NCI-H2029 (cell line): ENCODE results near the gene SLC25A24.
"Not testable (repeated sequence)": the region's sequence is repeated elsewhere in the genome, so short reads cannot be mapped to it uniquely, and the experiment has no call there.

Experiments
- DNase-seq: peaks from one replicate; lab custom pipeline; 2025; lab: John Stamatoyannopoulos, UW

SLC25A24 gene

DNA sequence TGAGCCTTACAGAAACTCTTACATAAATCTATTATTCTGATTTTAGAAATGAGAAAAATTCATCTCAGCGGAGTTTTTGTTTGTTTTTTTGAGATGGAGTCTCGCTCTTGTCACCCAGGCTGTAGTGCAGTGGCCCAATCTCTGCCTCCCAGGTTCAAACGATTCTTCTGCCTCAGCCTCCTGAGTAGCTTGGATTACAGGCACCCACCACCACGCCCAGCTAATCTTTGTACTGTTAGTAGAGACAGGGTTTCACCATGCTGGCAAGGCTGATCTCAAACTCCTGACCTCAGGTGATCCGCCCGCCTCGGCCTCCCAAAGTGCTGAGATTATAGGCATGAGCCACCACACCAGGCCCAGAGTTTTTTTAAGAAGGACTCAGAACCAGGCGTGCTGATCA, 60.6 kb downstream of the SLC25A24 start:
- DNase-seq, result not testable (repeated sequence)

GRCh38 chr1:108133148-108133547, 67.0 kb downstream of the SLC25A24 start:
- not testable (repeated sequence) for DNase-seq

DNA sequence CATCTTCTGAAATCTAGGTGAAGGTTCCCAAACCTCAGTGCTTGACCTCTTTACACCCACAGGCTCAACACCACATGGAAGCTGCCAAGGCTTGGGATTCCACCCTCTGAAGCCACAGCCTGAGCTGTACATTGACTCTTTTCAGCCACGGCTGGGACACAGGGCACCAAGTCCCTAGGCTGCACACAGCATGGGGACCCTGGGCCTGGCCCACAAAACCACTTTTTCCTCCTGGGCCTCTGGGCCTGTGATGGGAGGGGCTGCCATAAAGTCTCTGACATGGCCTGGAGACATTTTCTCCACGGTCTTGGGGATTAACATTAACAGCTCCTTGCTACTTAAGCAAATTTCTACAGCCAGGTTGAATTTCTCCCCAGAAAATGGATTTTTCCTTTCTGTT, 67.8 kb downstream of the SLC25A24 start:
- not testable (repeated sequence) for DNase-seq

- not testable (repeated sequence) for DNase-seq
Observed at GRCh38 chr1:108131281-108131680, 68.9 kb downstream of the SLC25A24 start.

DNA sequence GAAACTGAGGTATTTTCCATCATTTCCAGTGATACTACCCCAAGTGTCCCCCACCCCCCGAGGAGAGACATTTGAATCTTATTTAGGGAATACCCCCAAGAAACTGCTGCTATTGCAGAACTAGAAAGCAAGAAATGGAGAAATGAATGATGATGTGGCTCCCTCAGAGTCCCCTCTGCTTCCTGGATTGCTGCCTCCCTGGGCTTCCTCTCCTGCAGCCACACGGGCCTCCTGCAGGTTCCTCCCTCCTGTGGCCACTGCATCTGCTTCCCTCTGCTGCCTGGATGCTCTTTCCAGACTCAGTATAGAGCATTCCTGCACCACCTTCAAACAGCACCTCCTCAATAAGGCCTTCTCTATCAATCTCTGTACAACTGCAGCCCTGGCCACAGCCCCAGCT, 69.3 kb downstream of the SLC25A24 start:
- DNase-seq, result no peak

DNA sequence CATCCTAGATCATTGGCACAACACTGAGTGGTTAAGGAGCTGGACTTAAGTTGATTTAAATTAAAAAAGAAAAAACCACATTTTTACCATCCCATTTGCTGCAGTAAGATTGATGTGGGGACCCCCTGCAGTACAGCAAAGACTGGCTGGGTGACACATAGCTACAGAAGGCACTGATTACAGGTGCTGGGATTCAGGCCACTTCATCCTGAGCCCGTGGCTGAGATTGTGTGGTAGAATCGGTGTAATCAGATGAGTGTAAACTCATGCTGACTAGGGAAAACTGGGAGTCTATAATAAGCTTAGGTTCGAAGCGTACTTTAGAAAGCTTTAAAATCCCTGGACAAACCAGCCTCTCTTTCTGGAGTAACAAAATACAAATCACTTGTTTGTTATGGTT, 70.1 kb downstream of the SLC25A24 start:
- no peak for DNase-seq

DNA sequence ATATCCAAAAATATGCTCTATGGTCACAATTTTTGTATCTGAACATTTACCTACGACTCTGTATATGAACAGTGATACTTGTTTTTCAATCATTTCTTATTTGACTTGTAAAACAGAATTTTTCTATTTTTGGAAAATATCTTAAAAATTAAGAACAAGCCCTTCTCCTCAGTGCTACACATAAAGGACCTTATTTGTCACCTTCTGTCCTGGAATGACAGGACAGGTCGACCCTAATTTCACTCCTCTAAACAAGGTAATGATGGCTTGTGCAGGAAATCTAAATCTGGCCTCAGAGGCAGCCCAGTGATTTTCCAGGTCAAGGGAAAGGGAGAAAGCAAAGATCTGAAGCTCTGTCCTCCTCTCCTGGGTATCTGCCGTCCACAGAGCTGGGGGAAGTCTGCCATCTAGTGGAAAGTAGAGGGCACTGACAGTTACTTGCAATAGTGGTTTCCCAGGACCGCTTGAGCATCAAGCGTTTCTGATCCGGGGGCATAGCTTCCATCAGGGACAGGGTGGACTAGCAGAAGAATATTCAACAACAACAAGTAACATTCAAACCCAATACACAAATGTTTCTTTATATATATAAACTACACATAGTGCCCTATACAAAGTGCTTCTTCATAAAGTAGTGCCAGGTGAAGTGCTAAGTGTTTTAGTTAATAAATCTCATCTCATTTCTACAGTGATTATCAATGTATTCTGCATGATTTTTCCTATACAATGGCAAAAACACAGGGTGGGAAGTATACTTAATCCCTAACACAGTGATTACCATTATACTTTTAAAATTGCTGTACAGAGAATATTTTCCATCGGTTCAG, 74.6 kb downstream of the SLC25A24 start:
- peak; percentile 30 for DNase-seq

DNA sequence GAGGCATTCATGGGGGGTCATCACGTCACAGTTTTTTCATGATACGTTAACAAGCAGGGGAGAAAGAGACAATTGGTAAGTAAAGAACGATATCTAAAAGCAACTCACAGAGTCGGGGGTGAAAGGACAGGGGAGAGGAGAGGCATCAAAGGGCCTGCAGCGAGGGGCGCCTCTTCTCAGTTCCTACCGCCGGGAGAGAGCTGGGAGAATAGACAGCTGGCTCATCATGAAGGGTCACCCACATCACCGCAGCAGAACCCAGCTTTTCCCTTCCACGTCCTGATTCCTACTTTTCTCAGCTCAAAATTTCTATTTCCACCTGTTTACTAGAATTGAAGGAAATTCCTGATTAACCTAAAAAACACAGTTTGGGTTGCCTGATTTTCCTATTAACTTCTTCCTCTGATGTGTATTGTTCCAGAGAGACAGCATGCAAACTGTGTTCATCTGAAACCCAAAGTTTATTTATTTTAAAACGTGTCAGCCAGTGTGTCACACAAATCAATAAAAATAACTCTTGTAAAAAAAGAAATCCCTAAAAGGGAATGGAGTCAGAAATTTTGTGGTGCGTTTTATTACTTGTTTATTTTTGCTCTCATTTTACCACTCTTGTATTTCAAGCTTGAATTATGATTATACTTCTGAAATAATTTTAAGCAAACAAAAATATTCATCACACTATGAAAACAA, 75.4 kb downstream of the SLC25A24 start:
- no peak for DNase-seq

DNA sequence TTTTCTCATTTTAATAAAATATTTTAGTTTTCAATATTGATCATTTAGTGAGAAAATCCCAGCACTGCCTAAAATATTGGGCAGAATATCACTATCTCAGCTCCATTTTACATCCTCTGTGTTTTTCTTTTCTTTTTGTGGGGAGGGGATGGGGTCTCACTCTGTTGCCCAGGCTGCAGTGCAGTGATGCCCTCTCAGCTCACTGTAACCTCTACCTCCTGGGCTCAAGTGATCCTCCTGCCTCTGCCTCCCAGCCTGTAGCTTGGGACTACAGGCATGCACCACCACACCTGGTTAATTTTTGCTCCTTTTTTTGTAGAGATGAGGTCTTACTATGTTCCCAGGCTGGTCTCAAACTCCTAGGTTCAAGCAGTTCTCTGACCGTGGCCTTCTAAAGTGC, 76.1 kb downstream of the SLC25A24 start:
- no peak for DNase-seq

GRCh38 chr1:108121358-108122143, 78.6 kb downstream of the SLC25A24 start:
- DNase-seq, result no peak

DNA sequence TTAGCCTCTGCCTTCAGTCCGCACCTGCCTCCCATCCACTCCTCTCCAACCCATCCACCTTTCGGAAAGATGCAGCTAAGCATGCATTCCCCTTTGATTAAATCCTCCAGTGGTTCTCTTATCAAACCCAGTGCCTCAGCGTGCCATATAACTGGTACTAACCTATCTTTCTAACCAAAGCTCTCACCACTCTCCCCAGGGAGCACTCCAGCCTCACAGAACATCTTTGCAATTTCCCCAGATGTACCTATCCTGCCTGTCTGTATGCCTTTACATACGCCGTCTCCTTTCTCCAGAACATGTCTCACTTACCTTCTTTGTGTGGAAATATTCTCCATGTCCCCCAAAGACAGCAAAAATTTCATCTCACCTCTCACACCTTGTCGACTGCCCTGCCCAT, 80.0 kb downstream of the SLC25A24 start:
- DNase-seq, result no peak

- DNase-seq, result no peak
Observed at GRCh38 chr1:108119500-108119899, 80.6 kb downstream of the SLC25A24 start.

- no peak for DNase-seq
Observed at GRCh38 chr1:108117945-108118902, 81.9 kb downstream of the SLC25A24 start.

- DNase-seq, result no peak
Observed at GRCh38 chr1:108117237-108117636, 82.9 kb downstream of the SLC25A24 start.

- no peak for DNase-seq
Observed at GRCh38 chr1:108114033-108114599, 86.0 kb downstream of the SLC25A24 start.

DNA sequence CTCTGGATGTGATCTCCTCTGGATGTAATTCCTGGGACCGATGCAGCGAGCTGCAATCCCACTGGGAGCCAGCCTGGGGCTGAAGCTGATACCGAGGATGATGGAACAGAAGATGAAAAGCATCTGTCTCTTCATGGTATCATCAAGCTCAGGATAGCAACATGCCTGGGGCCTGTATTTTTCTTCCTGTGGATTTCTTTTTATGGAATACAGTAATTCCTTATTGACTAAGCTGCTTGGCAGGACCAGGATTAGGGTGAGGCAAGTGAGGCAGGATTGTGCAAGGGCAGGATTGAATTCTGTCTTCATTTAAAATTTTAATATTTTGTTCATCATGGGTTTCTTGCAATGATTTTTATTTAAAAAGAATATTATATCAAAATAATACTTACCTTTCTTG, 86.6 kb downstream of the SLC25A24 start:
- DNase-seq, result no peak

GRCh38 chr1:108109295-108109973, 90.7 kb downstream of the SLC25A24 start:
- DNase-seq, result no peak

DNA sequence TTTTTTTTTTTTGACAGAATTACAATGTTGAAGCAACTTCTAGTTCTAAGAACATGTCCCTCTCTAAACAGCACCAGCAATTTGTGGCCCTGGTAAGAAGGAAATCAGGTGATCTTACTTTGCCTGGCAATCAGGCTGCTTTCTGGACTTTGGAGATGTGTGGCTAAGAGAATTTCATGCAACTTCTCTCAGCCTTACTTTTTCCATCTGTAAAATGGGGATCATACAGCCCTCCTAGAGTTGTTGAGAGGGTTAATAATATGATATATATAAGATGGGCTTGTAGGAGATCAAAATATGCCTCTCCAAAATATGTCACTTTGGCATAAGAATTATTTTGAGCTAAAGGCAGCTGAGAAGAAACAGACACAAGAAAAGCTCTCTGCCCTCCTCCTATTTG, 92.0 kb downstream of the SLC25A24 start:
- DNase-seq, result no peak

GRCh38 chr1:108107658-108108057, 92.5 kb downstream of the SLC25A24 start:
- DNase-seq, result no peak

- no peak for DNase-seq
Observed at GRCh38 chr1:108106775-108107174, 93.4 kb downstream of the SLC25A24 start.

DNA sequence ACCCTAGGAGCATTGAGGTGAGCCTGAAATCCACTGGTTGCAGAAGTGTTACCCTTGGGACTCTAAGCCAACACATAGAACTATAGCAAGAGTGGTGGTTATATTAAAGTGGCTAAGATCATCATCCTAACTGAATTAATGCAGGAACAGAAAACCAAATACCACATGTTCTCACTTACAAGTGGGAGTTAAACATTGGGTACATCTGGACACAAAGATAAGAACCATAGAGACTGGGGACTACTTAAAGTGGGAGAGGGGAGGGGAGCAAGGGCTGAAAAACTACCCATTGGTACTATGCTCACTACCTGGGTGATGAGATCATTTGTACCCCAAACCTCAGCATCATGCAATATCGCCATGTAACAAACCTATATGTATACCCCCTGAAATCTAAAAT, 100.0 kb downstream of the SLC25A24 start:
- DNase-seq, result no peak
